IMR-90 (cell line): ENCODE results near the gene MYORG. TPM values are rescaled to one million over a fixed set of nuclear protein-coding genes. Genes with fewer than 3 reads are reported as not detected.

ENCODE experiments used
- ATAC-seq: fragments of 200-7000 bp; cut with Tn5 transposase; 2 replicates; pipeline ENCODE4 v1.9.1; 2020; ENCODE audit warnings: low read depth, mild to moderate bottlenecking, moderate library complexity
- BruUV-seq: library from RNA; stranded (reverse); fragments of 400-500 nt; replicated peaks from 2 replicates; lab custom pipeline; 2021; lab: Mats Ljungman, UMichigan
- CTCF ChIA-PET: fragments of 300-600 bp; formaldehyde crosslinking; extraction: SDS; loops from one replicate; lab custom pipeline; 2021; ENCODE audit warnings: antibody characterized with exemption; lab: Yijun Ruan, JAX
- POLR2A ChIA-PET: fragments of 300-600 bp; sonication (Branson Sonifier 250); formaldehyde crosslinking; loops from one replicate; lab custom pipeline; 2022; ENCODE audit warnings: antibody characterized with exemption; ENCODE audit not compliant: unreplicated experiment; lab: Charles Lee
- DNase-seq: peaks from one replicate; pipeline ENCODE4 v3.0.0; 2013
- H2AFZ ChIP-seq: replicated peaks from 2 replicates; pipeline ENCODE3; 2013; ENCODE audit warnings: low read length, mild to moderate bottlenecking; ENCODE audit not compliant: poor library complexity
- H2AK5ac ChIP-seq: 2 replicates; pipeline ENCODE4 v1.6.1; 2013; ENCODE audit warnings: low read depth, low read length, inconsistent platforms
- H2AK9ac ChIP-seq: replicated peaks from 2 replicates; pipeline ENCODE3; 2013; ENCODE audit warnings: mild to moderate bottlenecking, low read depth, low read length, moderate library complexity; ENCODE audit not compliant: poor library complexity
- H2BK120ac ChIP-seq: 2 replicates; pipeline ENCODE4 v1.6.1; 2013; ENCODE audit warnings: low read depth, low read length, inconsistent platforms
- H2BK15ac ChIP-seq: 3 replicates; pipeline ENCODE4 v1.6.1; 2013; ENCODE audit warnings: low read depth, low read length, inconsistent platforms
- H2BK20ac ChIP-seq: 2 replicates; pipeline ENCODE4 v1.6.1; 2013; ENCODE audit warnings: low read depth, mild to moderate bottlenecking, inconsistent platforms, low read length, moderate library complexity
- H2BK5ac ChIP-seq: 2 replicates; pipeline ENCODE4 v1.6.1; 2013; ENCODE audit warnings: mild to moderate bottlenecking, low read depth, low read length, inconsistent platforms; ENCODE audit not compliant: poor library complexity, severe bottlenecking
- H3K14ac ChIP-seq: replicated peaks from 2 replicates; pipeline ENCODE4 v1.6.1; 2013; ENCODE audit warnings: low read depth, low read length, inconsistent platforms
- H3K18ac ChIP-seq: 2 replicates; pipeline ENCODE4 v1.6.1; 2013; ENCODE audit warnings: low read depth, low read length, control low read depth
- H3K23ac ChIP-seq: 2 replicates; pipeline ENCODE4 v1.6.1; 2013; ENCODE audit warnings: low read depth, low read length, inconsistent platforms
- H3K27ac ChIP-seq: 2 replicates; pipeline ENCODE4 v1.5.1; 2013; ENCODE audit warnings: mild to moderate bottlenecking, control low read depth, low read length; ENCODE audit not compliant: insufficient read depth
- H3K27me3 ChIP-seq: 2 replicates; pipeline ENCODE4 v1.6.1; 2013; ENCODE audit warnings: low read length; ENCODE audit not compliant: control insufficient read depth, insufficient read depth
- H3K36me3 ChIP-seq: 2 replicates; pipeline ENCODE4 v1.6.1; 2013; ENCODE audit warnings: low read length, mixed read lengths; ENCODE audit not compliant: control insufficient read depth, insufficient read depth
- H3K4ac ChIP-seq: 2 replicates; pipeline ENCODE4 v1.6.1; 2013; ENCODE audit warnings: low read depth, low read length, inconsistent platforms
- H3K4me1 ChIP-seq: 2 replicates; pipeline ENCODE4 v1.6.1; 2013; ENCODE audit warnings: low read length, mixed read lengths; ENCODE audit not compliant: control insufficient read depth, insufficient read depth
- H3K4me2 ChIP-seq: 2 replicates; pipeline ENCODE4 v1.6.1; 2013; ENCODE audit warnings: low read depth, mild to moderate bottlenecking, control low read depth, low read length, moderate library complexity
- H3K4me3 ChIP-seq: 2 replicates; pipeline ENCODE4 v1.5.1; 2013; ENCODE audit warnings: low read depth, mild to moderate bottlenecking, control low read depth, low read length, moderate library complexity; ENCODE audit not compliant: insufficient read depth
- H3K56ac ChIP-seq: 2 replicates; pipeline ENCODE4 v1.6.1; 2013; ENCODE audit warnings: low read length, inconsistent platforms; ENCODE audit not compliant: insufficient read depth; ENCODE audit errors: extremely low read depth
- H3K79me1 ChIP-seq, 2 experiments: 2 replicates each; pipeline ENCODE4 v1.6.1; 2013; ENCODE audit warnings: low read length in 2 of 2, inconsistent platforms in 1 of 2, low read depth in 1 of 2
- H3K9ac ChIP-seq: 2 replicates; pipeline ENCODE4 v1.6.1; 2013; ENCODE audit warnings: low read depth, low read length, control low read depth
- H3K9me1 ChIP-seq: 2 replicates; pipeline ENCODE4 v1.6.1; 2013; ENCODE audit warnings: low read length, inconsistent platforms; ENCODE audit not compliant: insufficient read depth
- H3K9me3 ChIP-seq: 2 replicates; pipeline ENCODE4 v1.6.1; 2013; ENCODE audit warnings: low read length; ENCODE audit not compliant: control insufficient read depth, insufficient read depth
- H4K20me1 ChIP-seq: 2 replicates; pipeline ENCODE4 v1.6.1; 2013; ENCODE audit warnings: low read length, inconsistent platforms; ENCODE audit not compliant: insufficient read depth
- H4K5ac ChIP-seq: 2 replicates; pipeline ENCODE4 v1.6.1; 2013; ENCODE audit warnings: mild to moderate bottlenecking, low read depth, low read length, control low read depth
- H4K8ac ChIP-seq, 2 experiments: 2 replicates each; pipeline ENCODE4 v1.6.1; 2013; ENCODE audit warnings: low read depth in 2 of 2, low read length in 2 of 2, control low read depth in 1 of 2, inconsistent platforms in 1 of 2
- H4K91ac ChIP-seq: 2 replicates; pipeline ENCODE4 v1.6.1; 2013; ENCODE audit warnings: low read depth, low read length, inconsistent platforms; ENCODE audit not compliant: insufficient read depth
- BHLHE40 ChIP-seq: fragments of 150-350 bp; IDR thresholded peaks from 2 replicates; pipeline ENCODE4 v1.6.1; 2016; ENCODE audit warnings: mild to moderate bottlenecking, low read depth, low read length
- CEBPB ChIP-seq: IDR thresholded peaks from 2 replicates; pipeline ENCODE4 v1.6.1; 2012; ENCODE audit warnings: low read depth, low read length, improper control_type of control experiment
- CHD1 ChIP-seq: IDR thresholded peaks from 2 replicates; pipeline ENCODE4 v1.6.1; 2012; ENCODE audit warnings: low read depth, low read length, improper control_type of control experiment
- FOS ChIP-seq: fragments of 150-350 bp; IDR thresholded peaks from 2 replicates; pipeline ENCODE4 v1.6.1; 2016; ENCODE audit warnings: low read depth, low read length
- MAZ ChIP-seq: IDR thresholded peaks from 2 replicates; pipeline ENCODE4 v1.6.1; 2012; ENCODE audit warnings: low read depth, mild to moderate bottlenecking, low read length, improper control_type of control experiment, moderate library complexity, borderline replicate concordance
- MXI1 ChIP-seq: IDR thresholded peaks from 2 replicates; pipeline ENCODE4 v1.6.1; 2012; ENCODE audit warnings: low read depth, mild to moderate bottlenecking, low read length, moderate library complexity, borderline replicate concordance
- NFE2L2 ChIP-seq: fragments of 150-350 bp; IDR thresholded peaks from 2 replicates; pipeline ENCODE4 v1.6.1; 2016; ENCODE audit warnings: low read depth, mild to moderate bottlenecking, low read length
- POLR2A ChIP-seq: IDR thresholded peaks from 2 replicates; pipeline ENCODE4 v1.6.1; 2012; ENCODE audit warnings: mild to moderate bottlenecking, low read depth, low read length
- RAD21 ChIP-seq: IDR thresholded peaks from 2 replicates; pipeline ENCODE4 v1.6.1; 2012; ENCODE audit warnings: low read length, improper control_type of control experiment
- RCOR1 ChIP-seq: IDR thresholded peaks from 2 replicates; pipeline ENCODE4 v1.6.1; 2012; ENCODE audit warnings: mild to moderate bottlenecking, low read length, improper control_type of control experiment; ENCODE audit not compliant: insufficient replicate concordance
- WGBS, 2 experiments: methylation state at CpG; one replicate each; pipeline versions ENCODE4 v1.1.5 to v1.1.7; 2013; ENCODE audit warnings: missing lambda C conversion rate in 2 of 2; ENCODE audit not compliant: insufficient read length in 1 of 2; ENCODE audit errors: extremely low coverage in 2 of 2; 5-methylcytosine and 5-hydroxymethylcytosine counted together
- dilution Hi-C: fragments of 300-500 bp; cut with HindIII; formaldehyde crosslinking; loops from one replicate; pipeline ENCODE4 v1.14.3; 2018; ENCODE audit warnings: low sequenced_read_pairs; ENCODE audit not compliant: unreplicated experiment
- in situ Hi-C: fragments of 300-500 bp; cut with MboI; formaldehyde crosslinking; loops from 3 replicates; pipeline ENCODE4 v1.14.3; 2019; ENCODE audit warnings: low sequenced_read_pairs, inconsistent platforms, mixed read lengths
- intact Hi-C: fragments of 100-400 bp; cut with micrococcal nuclease; formaldehyde crosslinking; loops from 2 replicates; pipeline ENCODE4 v1.10.0; 2022
- polyA plus RNA-seq, 3 experiments: library from polyadenylated mRNA; depleted of rRNA; stranded (reverse); fragments of >200 nt; gene quantifications; 2 replicates each; pipeline ENCODE4 v1.2.3, GENCODE V29; 2012; ENCODE audit warnings: low replicate concordance in 1 of 3
- total RNA-seq: library from RNA; depleted of rRNA; stranded (reverse); fragments of >200 nt; gene quantifications from 2 replicates; pipeline ENCODE4 v1.2.3, GENCODE V29; 2012
- TF ChIP-seq, protein P1 (sequence below): conservative IDR thresholded peaks from 2 replicates; pipeline ENCODE4 v1.5.1; 2012; ENCODE audit warnings: mild to moderate bottlenecking, low read depth, low read length, improper control_type of control experiment
- TF ChIP-seq, protein P2 (sequence below): fragments of 150-350 bp; IDR thresholded peaks from 2 replicates; pipeline ENCODE4 v1.6.1; 2016; ENCODE audit warnings: low read depth, mild to moderate bottlenecking, low read length, moderate library complexity, borderline replicate concordance
- TF ChIP-seq, protein P3 (sequence below): fragments of 150-350 bp; IDR thresholded peaks from 2 replicates; pipeline ENCODE4 v1.6.1; 2017; ENCODE audit warnings: mild to moderate bottlenecking, antibody characterized with exemption, low read length, low read depth

MYORG gene
- total and polyA plus RNA-seq, 2 of the 4 experiments (the other 2 are of a cell fraction), result 0.36 to 0.60 TPM

DNA sequence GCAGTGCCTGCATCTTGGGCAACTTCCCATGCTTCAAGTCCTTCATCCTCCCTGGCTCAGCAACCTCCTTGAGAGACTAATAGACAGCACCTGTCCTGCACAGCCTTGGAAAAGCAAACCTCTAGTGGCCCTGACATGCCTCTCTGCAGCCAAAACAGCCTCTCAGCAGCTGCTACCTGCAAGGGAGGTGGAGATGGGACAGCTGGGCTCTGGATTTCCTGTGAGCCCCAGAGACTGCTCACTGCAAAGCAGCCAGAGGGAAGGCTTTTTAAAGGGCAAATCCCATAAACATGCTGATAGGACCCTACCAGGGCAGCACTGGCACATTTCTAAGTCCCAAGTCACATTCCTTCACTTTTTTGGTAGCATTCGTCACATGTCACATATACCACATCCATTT, 31.5 kb upstream of the MYORG start:
- Histone ChIP-seq H4K5ac (no peak overlapping the region), H4K8ac (no peak overlapping the region), H3K27me3 (no peaks in the 10 kb centered on the region), H2BK5ac (no peak overlapping the region), H2BK120ac (no peak overlapping the region), H2AK9ac (no peak overlapping the region), H3K9me3 (no peaks in the 10 kb centered on the region), H3K9me1 (peaks cover 9% of the 10 kb centered on the region), H3K4me3 (no peak overlapping the region), H3K18ac (no peak overlapping the region), H3K9ac (no peak overlapping the region), H2AFZ (no peak overlapping the region), H3K36me3 (peaks cover 11% of the 10 kb centered on the region), H4K91ac (no peak overlapping the region), H2BK15ac (no peak overlapping the region), H3K79me1 (peaks cover 7 to 25% of the 10 kb centered on the region in 2 experiments; a peak in 3 of 4 replicates), H3K56ac (no peak overlapping the region), H3K14ac (no peak overlapping the region), H3K23ac (no peak overlapping the region), H3K27ac (no peak overlapping the region), H3K4ac (no peak overlapping the region), H3K4me1 (no peaks in the 10 kb centered on the region; the same call in 1 of the 2 replicates), H2AK5ac (no peak overlapping the region), H3K4me2 (no peak overlapping the region), H4K20me1 (peaks cover 62% of the 10 kb centered on the region), H2BK20ac (no peak overlapping the region)
- in situ Hi-C loops, result loop anchor here (5.0 kb wide), 2 partner anchors 84 to 194 kb away; no protein-coding TSS in a partner anchor
- ChIA-PET POLR2A (no interaction called here), CTCF (no interaction called here)
- intact Hi-C loops, result no loop called here
- dilution Hi-C loops, result no loop called here
- BruUV-seq, result no TSS peak
- DNase-seq, result no peak
- TF ChIP-seq POLR2A (no peak), RCOR1 (no peak), MAZ (no peak), BHLHE40 (no peak), RAD21 (no peak), MXI1 (no peak), FOS (no peak), CEBPB (no peak), NFE2L2 (no peak), CHD1 (no peak)
- TF ChIP-seq, protein P1, sequence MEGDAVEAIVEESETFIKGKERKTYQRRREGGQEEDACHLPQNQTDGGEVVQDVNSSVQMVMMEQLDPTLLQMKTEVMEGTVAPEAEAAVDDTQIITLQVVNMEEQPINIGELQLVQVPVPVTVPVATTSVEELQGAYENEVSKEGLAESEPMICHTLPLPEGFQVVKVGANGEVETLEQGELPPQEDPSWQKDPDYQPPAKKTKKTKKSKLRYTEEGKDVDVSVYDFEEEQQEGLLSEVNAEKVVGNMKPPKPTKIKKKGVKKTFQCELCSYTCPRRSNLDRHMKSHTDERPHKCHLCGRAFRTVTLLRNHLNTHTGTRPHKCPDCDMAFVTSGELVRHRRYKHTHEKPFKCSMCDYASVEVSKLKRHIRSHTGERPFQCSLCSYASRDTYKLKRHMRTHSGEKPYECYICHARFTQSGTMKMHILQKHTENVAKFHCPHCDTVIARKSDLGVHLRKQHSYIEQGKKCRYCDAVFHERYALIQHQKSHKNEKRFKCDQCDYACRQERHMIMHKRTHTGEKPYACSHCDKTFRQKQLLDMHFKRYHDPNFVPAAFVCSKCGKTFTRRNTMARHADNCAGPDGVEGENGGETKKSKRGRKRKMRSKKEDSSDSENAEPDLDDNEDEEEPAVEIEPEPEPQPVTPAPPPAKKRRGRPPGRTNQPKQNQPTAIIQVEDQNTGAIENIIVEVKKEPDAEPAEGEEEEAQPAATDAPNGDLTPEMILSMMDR, result no peak
- TF ChIP-seq, protein P2, sequence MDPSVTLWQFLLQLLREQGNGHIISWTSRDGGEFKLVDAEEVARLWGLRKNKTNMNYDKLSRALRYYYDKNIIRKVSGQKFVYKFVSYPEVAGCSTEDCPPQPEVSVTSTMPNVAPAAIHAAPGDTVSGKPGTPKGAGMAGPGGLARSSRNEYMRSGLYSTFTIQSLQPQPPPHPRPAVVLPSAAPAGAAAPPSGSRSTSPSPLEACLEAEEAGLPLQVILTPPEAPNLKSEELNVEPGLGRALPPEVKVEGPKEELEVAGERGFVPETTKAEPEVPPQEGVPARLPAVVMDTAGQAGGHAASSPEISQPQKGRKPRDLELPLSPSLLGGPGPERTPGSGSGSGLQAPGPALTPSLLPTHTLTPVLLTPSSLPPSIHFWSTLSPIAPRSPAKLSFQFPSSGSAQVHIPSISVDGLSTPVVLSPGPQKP, result no peak
- TF ChIP-seq, protein P3, sequence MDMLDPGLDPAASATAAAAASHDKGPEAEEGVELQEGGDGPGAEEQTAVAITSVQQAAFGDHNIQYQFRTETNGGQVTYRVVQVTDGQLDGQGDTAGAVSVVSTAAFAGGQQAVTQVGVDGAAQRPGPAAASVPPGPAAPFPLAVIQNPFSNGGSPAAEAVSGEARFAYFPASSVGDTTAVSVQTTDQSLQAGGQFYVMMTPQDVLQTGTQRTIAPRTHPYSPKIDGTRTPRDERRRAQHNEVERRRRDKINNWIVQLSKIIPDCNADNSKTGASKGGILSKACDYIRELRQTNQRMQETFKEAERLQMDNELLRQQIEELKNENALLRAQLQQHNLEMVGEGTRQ, result no peak
- no CpG with 5 or more reads among the region's 1 CpG for WGBS, 2 experiments
- ATAC-seq, result no peak
